T-helper 9 cell (primary cell): ENCODE measurements around the gene LUC7L3.
A peak's percentile ranks its signal among the peaks of the same experiment; 100 is the strongest.
"Not testable (repeated sequence)": the region's sequence is repeated elsewhere in the genome, so short reads cannot be mapped to it uniquely, and the experiment has no call there.

Experiments
- DNase-seq: peaks from one replicate; pipeline ENCODE4 v3.0.0-alpha.2; 2020

Gene LUC7L3

DNA sequence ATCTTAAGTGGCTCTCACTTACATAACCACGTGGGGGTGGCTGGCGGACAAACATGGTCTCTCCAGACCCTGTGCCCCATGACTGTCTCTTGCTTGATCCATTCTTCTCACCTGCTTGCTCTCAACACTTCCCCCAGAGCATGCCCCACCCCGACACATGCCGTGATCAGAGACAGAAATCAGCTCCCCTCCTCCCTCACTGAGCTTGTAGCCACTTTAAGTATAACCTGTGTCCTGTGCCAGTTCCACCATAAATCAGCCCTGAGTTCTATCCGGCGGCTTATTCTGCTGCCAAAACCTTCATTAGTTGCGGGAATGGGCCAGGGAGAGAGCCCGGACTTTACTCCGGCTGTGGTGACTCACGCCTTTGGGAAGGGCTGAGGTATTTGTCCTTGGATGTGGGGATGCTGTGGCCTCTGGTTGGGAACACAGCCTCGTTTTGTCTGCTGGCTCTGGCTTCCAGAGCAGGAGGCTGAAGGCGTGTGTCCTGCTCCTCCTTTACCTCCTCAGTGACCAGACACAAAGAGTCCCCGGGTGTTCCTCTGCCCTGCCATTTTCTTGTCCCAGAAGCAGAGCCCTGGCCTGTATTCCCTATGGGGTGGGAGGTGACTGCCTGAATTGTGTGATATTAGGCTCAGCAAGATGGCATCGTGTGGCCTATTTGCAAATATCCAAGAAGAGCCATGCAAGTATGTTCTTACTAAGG is 32.8 kb upstream of the LUC7L3 start:
- no peak for DNase-seq

- DNase-seq, result no peak
These were observed 32.0 kb upstream of the LUC7L3 start for GRCh38 chr17:50687200-50688066.

DNA sequence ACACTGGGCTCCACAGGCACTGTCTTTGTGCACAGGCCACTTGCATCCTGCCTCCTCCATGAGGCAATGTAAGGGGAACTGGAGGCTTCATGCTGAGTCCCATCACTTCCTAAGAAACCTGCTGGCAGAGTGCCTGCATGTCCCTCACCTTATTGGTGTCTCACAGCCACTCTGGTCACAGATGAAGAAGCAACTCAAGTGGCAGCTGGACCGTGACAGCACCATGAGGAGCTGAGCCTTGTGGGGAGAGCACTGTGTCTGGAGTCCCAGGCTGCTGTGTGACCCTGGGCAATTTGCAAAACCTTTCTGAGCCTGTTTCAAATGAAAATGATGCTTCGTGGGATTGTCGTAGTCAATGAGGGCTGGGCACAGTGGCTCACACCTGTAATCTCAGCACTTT is 31.2 kb upstream of the LUC7L3 start:
- DNase-seq, result no peak

- no peak for DNase-seq
These were observed 30.2 kb upstream of the LUC7L3 start for GRCh38 chr17:50689251-50689650.

- no peak for DNase-seq
These were observed 29.2 kb upstream of the LUC7L3 start for GRCh38 chr17:50689956-50690886.

DNA sequence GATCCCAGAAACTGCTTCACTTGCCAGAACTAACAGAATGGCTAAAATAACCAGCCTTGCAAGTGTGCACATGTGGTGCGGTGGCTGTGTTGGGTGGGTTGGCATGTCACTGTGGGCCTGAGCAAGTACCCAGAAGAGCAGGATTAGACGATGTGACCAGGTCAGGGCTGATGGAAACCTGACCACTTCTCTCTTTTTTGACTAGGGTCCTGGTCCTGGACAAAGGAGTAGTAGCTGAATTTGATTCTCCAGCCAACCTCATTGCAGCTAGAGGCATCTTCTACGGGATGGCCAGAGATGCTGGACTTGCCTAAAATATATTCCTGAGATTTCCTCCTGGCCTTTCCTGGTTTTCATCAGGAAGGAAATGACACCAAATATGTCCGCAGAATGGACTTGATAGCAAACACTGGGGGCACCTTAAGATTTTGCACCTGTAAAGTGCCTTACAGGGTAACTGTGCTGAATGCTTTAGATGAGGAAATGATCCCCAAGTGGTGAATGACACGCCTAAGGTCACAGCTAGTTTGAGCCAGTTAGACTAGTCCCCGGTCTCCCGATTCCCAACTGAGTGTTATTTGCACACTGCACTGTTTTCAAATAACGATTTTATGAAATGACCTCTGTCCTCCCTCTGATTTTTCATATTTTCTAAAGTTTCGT is 28.4 kb upstream of the LUC7L3 start:
- DNase-seq, result no peak

- DNase-seq, result no peak
These were observed 27.6 kb upstream of the LUC7L3 start for GRCh38 chr17:50691550-50692447.

DNA sequence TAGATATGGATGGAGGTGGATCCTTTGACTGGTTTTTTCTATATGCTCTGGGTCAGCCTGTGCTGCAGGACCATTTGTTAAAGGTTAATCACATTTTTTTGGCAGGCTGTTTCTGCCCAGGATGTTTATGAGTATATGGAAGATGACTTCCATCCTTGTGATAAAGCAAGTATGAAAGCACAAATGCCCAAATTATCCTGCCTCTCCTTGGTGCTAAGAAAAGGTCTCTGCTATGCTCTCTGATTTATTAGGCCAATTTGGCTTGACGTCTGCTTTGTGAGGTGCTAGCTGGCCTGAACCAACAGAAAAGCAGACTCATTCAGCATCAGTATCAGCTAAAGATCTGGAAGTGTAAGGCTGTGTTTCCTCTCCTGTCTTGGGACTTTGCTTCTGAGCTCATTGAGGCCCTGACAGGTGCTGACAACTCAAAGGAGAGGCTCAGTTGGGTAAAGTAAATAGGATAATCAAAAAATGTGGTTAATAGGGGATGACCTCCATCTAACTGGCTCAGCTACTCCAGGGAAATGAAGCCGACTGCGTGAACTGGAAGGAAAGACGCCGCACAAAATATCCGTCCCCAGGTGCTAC is 26.9 kb upstream of the LUC7L3 start:
- no peak for DNase-seq

GRCh38 chr17:50693036-50693682 is 26.2 kb upstream of the LUC7L3 start:
- no peak for DNase-seq

DNA sequence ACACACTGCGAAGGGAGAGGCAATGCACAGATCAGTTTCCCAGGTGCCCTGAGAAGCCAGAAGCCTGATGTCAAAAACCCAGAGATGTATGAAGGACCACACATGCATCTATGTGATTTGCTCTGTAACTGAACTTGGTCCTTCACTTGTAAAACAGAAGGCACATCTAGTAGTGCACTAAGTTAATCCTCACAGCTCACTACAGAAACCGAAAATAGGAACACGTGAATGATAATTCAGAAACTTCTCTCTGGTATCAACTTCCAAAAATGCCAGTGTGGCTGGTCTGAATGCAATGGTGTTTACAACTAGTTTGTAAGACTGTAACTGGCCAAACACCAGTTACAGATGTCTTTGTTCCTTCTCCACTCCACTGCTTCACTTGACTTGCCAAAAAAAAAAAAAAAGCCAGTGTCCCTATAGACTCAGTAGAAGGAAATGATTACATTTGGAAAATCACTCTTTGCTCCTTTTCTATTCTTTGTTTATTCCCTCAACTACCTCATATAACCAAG is 23.0 kb upstream of the LUC7L3 start:
- DNase-seq, result no peak

- DNase-seq, result no peak
These were observed 22.3 kb upstream of the LUC7L3 start for GRCh38 chr17:50697062-50697461.

DNA sequence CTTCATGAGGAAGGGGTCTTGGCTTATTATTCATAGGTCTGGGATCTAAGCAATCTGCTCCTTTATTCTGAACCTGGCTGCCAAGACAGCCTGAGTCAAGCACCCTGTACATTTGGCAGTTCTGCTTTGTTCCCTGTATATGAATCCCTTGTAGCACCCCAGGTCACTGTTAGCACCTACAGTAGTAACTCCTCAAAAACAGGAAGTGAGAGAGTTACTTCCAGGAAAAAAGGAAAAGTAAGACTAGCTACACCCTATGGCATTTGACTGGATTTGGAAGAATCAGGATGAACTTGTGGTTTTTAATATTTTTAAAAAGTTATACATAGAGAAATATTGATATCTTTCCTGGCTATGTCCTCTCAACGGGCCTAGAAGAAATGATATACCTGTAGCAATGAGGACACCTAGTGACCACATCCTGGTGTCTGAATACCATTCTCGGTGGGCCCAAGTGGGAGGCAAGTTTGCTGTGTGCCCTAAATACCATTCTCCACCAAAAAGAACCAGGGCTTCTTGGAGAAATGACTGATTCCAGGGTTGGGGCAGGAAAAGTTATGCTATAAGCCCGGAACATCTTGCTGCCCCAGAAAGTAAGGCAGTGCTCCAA is 21.6 kb upstream of the LUC7L3 start:
- DNase-seq, result no peak

- no peak for DNase-seq
These were observed 20.0 kb upstream of the LUC7L3 start for GRCh38 chr17:50699410-50699809.

DNA sequence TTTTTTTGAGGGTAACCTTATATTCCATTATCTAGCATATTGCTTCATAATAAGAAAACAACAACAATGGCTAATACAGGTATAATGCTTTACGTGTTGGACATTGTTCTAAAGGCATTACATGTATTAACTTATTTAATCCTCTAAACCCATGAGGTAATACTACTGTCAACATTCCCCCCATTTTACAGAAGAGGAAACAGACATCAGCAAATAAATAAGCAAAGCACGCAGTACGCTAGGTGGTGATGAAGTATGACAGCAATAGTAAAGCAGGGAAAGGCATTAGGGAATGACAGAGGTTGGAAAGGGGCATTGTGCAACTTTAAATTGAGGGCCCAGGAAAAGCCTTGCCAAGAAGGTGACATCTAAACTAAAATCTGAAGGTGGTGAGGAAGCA is 16.2 kb upstream of the LUC7L3 start:
- DNase-seq, result no peak

DNA sequence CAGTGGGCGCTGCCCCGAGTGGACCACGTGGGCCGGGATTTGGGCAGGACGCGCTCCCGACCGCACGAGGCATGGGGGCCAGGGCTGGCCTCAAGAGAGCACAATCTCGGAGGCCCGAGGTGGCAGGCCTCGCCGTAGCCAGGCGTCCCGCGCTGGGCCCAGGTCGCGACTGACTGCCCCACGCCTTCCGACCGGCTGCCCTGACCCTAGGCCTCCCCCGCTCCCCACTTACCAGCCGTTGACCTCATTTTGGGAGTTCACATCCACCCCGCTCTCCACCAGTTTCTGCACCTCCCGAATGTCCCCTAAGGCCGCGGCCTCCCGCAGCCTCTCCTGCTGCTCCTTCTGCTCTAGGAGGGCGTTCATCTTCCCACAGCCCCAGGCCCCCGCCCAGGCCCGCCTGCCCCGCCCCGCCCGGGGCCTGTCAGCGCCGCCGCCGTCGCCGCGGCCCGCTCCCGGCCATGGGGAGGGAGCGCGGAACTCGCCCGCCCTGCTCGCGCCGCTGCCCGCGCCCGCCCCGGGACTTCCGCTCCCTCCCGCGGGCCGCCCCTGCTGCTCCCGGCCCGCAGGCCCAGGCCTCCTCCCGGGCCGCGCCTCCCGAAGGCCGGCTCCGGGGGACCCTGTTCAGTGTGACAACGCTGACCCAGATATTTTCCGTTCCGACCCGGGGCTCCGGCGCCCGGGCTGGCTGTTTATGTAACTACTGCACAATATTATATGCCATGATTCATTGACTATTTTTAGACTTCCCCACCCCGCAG is 11.9 kb upstream of the LUC7L3 start, which contains the start of gene ANKRD40:
Gene ANKRD40 (minus strand): TSS at position 626 of the 761 bp plus-strand sequence. CDS start 260 bp downstream, at position 366.
- peak; percentile 83 for DNase-seq

DNA sequence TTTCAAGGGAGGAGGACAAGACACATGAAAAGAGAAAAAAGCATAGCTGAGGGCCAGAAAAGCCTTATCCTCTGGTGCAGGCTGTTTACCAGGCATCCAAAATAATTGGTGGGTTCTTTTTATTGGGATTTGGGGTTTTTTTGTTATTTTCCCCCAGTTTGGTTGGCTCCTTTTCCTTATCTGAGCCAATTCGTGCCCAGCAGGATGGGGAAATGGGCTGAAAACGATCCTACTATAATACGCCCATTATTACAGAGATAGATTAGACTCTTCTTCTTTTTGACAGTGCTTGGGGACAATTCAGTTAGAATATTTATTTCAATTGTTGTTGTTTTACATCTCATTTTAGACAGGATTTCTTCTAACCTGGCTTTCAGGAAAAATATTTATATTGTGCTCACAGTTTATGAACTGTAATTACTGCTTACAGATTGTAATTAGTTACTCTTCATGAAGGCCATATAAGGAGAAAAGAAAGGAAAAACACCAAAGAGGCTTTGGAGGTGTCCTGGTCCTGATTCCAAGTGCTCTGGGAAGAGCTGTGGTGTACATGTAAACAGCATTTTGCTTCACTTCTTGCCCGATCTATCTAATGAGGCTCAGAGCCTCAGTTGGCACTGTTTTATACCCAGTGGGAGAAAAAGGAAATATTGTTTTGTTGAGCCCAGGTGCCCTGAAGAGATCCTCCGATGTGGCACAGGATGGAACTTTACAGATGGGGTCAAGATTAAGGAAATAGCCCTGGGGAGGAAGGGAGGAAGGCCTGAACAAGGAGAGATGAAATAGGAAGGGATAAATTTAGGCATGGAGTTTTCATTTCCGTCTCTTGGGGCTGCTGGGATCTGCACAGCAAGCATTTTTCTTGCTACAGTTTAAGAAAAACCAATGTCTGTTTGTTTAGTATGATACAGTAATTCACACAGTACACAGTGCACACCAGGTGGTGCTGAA is 11.1 kb upstream of the LUC7L3 start:
- DNase-seq, result no peak

- not testable (repeated sequence) for DNase-seq
These were observed 10.3 kb upstream of the LUC7L3 start for GRCh38 chr17:50709053-50709452.

DNA sequence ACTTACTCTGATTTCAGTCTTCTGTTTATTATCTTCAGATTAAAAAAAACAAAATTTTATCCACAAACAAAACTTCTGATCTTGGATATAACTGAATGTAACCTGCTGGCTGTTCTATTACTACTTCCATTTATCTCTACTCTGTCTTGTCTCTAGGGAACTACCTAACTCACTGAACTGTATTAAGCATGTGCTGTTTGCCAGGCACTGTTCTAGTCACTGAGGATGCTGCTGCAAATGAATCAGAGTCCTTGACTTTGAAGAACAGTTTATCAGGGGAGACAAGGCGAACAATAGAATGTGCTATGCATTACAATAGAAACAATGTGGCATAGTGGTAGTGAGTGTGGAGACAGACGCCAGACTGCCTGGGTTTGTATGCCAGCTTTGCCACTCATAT is 9.4 kb upstream of the LUC7L3 start:
- DNase-seq, result no peak
